GM21576 (cell line): ENCODE results near the gene FNTB.

Source experiments
- ATAC-seq: cut with Tn5 transposase; IDR thresholded peaks from one replicate; pipeline ENCODE4 v1.9.1; 2021; ENCODE audit warnings: mild to moderate bottlenecking, moderate library complexity; ENCODE audit not compliant: unreplicated experiment

The FNTB gene

GRCh38 chr14:64974563-64974962 lies 12.1 kb upstream of the FNTB start:
- no peak for ATAC-seq

GRCh38 chr14:64979336-64980074 lies 7.2 kb upstream of the FNTB start:
- no peak for ATAC-seq

GRCh38 chr14:64983439-64984310 lies 3.0 kb upstream of the FNTB start:
- no peak for ATAC-seq

- no peak for ATAC-seq
Measured at GRCh38 chr14:64987438-64987767, 708 bp downstream of the FNTB start.

- no peak for ATAC-seq
Measured at GRCh38 chr14:64990296-64990695, 3.6 kb downstream of the FNTB start.

GRCh38 chr14:64990939-64991338 lies 4.2 kb downstream of the FNTB start:
- no peak for ATAC-seq

- no peak for ATAC-seq
Measured at GRCh38 chr14:64992328-64992885, 5.7 kb downstream of the FNTB start.

GRCh38 chr14:64993266-64993930 lies 6.7 kb downstream of the FNTB start:
- ATAC-seq: no peak

- no peak for ATAC-seq
Measured at GRCh38 chr14:64994540-64994939, 7.8 kb downstream of the FNTB start.

- no peak for ATAC-seq
Measured at GRCh38 chr14:64995291-64995690, 8.6 kb downstream of the FNTB start.

GRCh38 chr14:64997108-64997794 lies 10.6 kb downstream of the FNTB start:
- ATAC-seq: no peak

- no peak for ATAC-seq
Measured at GRCh38 chr14:64998455-64998931, 11.8 kb downstream of the FNTB start.

GRCh38 chr14:65000898-65001591 lies 14.3 kb downstream of the FNTB start:
- ATAC-seq: no peak

- no peak for ATAC-seq
Measured at GRCh38 chr14:65001723-65002122, 15.0 kb downstream of the FNTB start.

- no peak for ATAC-seq
Measured at GRCh38 chr14:65002586-65003210, 16.0 kb downstream of the FNTB start.

GRCh38 chr14:65003394-65003793 lies 16.7 kb downstream of the FNTB start:
- ATAC-seq: peak; percentile 61

GRCh38 chr14:65006261-65006721 lies 19.6 kb downstream of the FNTB start:
- no peak for ATAC-seq

- no peak for ATAC-seq
Measured at GRCh38 chr14:65007202-65007601, 20.5 kb downstream of the FNTB start.

GRCh38 chr14:65010211-65010931 lies 23.7 kb downstream of the FNTB start:
- ATAC-seq: no peak
